ENCODE data around the gene ABI1. TPM values are rescaled to one million over a fixed set of nuclear protein-coding genes. Genes with fewer than 3 reads are reported as not detected.
"Not testable (repeated sequence)": the region's sequence is repeated elsewhere in the genome, so short reads cannot be mapped to it uniquely, and the experiment has no call there.

Gene ABI1
- total RNA-seq, 1 donor from 2014 or later = 43.1 TPM

- no peak for TF ChIP-seq EZH2phosphoT487 (IDR thresholded peaks at IDR 0.05)
- TF ChIP-seq CTCF (IDR thresholded peaks at IDR 0.05) = no peak
- no peak for TF ChIP-seq EZH2 (IDR thresholded peaks at IDR 0.05)
- H3K4me2 ChIP-seq = no peak overlapping the region
- no peaks in the 10 kb centered on the region for H3F3A ChIP-seq (ENCODE audit: low read depth)
- H2AFZ ChIP-seq (replicated peaks) = no peak overlapping the region
- H3K4me3 Mint-ChIP-seq = no peak overlapping the region
- H3K27ac ChIP-seq = no peak overlapping the region
- H3K27me3 ChIP-seq = no peaks in the 10 kb centered on the region
- H3K9me3 ChIP-seq (ENCODE audit: low read depth) = no peaks in the 10 kb centered on the region
- H3K4me1 Mint-ChIP-seq = no peaks in the 10 kb centered on the region
- H3K36me3 ChIP-seq = no peaks in the 10 kb centered on the region
- no peak overlapping the region for H3K27ac Mint-ChIP-seq
- no peaks in the 10 kb centered on the region for H3K9me3 Mint-ChIP-seq
- H3K9ac ChIP-seq = no peak overlapping the region
- no peaks in the 10 kb centered on the region for H3K36me3 Mint-ChIP-seq
- no peak overlapping the region for H3K4me3 ChIP-seq
- H3K79me2 ChIP-seq (ENCODE audit: low read depth) = no peaks in the 10 kb centered on the region
- H4K20me1 ChIP-seq (ENCODE audit: low read depth) = no peaks in the 10 kb centered on the region
- no peaks in the 10 kb centered on the region for H3K4me1 ChIP-seq
- H3K27me3 Mint-ChIP-seq (ENCODE audit: insufficient read depth, low read depth) = peaks cover 2% of the 10 kb centered on the region
- DNase-seq (ENCODE audit: low spot score) = no peak
Observed at GRCh38 chr10:26903431-26904217, 42.9 kb upstream of the ABI1 start.

DNA sequence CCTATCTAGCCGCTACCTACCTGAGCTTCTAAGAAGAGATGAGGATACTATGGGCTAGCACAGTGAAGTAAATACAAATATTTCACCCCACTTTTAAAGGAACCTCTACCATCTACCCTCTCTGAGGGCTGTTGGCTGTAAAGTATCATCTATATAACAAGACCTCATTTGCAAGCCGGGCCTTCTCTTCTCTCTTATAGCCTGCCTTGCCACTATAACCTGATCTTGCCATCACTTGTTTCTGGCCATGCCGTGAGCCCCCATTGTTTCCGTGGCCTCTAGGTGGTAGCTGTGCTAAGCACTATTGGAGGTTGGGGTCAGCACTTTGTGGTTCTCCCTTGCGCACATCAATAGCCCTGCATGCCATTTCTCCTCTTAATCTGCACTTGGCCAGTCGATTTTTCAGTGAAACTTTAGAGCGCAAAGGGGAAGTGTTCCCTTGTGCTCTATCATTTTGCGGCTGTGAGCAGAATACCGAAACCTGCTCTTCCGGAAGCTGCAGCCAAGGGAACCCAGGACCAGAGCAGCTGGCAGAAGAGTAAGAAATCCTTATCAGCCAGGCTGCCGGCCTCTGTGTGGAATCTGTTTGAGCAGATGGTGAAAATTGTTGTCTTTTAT is 31.7 kb upstream of the ABI1 start:
- not testable (repeated sequence) for H3K36me3 Mint-ChIP-seq; H3K36me3 ChIP-seq; H3K4me3 ChIP-seq; H3K27me3 ChIP-seq; H3K4me1 ChIP-seq; H3K79me2 ChIP-seq (ENCODE audit: low read depth); H3K4me3 Mint-ChIP-seq; H3F3A ChIP-seq (ENCODE audit: low read depth); DNase-seq (ENCODE audit: low spot score); H3K27me3 Mint-ChIP-seq (ENCODE audit: insufficient read depth, low read depth); H4K20me1 ChIP-seq (ENCODE audit: low read depth); H3K9ac ChIP-seq; H3K4me2 ChIP-seq; H3K4me1 Mint-ChIP-seq; H2AFZ ChIP-seq (replicated peaks); H3K9me3 Mint-ChIP-seq; H3K27ac ChIP-seq; H3K9me3 ChIP-seq (ENCODE audit: low read depth); H3K27ac Mint-ChIP-seq

DNA sequence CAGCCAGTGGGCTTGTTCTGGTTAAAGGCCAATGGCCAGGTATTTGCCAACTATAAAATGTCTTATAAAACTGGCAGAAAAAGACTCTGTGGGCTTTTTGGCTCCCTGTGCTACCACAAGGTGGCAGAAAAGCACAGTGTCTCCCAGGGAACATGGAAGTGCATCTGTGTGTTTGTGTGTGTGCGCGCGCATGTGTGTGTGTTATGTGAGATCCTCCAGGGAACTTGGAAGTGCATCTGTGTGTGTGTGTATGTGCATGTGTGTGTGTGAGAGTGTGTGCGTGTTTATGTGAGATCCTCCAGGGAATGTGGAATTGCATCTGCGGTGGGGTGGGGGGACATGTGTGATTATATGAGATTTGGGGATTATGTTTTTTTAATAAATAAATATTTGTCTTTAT is 30.2 kb upstream of the ABI1 start:
- Histone ChIP-seq H3K27ac (no peak overlapping the region), H3K9me3 (ENCODE audit: low read depth) (no peaks in the 10 kb centered on the region), H3K4me1 (no peaks in the 10 kb centered on the region), H2AFZ (replicated peaks) (no peak overlapping the region), H3K79me2 (ENCODE audit: low read depth) (no peaks in the 10 kb centered on the region), H3F3A (ENCODE audit: low read depth) (no peaks in the 10 kb centered on the region), H3K36me3 (no peaks in the 10 kb centered on the region), H3K4me2 (no peak overlapping the region), H3K4me3 (no peak overlapping the region), H4K20me1 (ENCODE audit: low read depth) (no peaks in the 10 kb centered on the region), H3K9ac (no peak overlapping the region), H3K27me3 (no peaks in the 10 kb centered on the region)
- Mint-ChIP-seq H3K27me3 (ENCODE audit: insufficient read depth, low read depth) (peaks cover 3% of the 10 kb centered on the region), H3K4me1 (peaks cover 3% of the 10 kb centered on the region), H3K9me3 (peaks cover 9% of the 10 kb centered on the region), H3K36me3 (no peaks in the 10 kb centered on the region), H3K4me3 (no peak overlapping the region), H3K27ac (no peak overlapping the region)
- TF ChIP-seq CTCF (IDR thresholded peaks at IDR 0.05) (peak; percentile 79), EZH2phosphoT487 (IDR thresholded peaks at IDR 0.05) (no peak), EZH2 (IDR thresholded peaks at IDR 0.05) (no peak)
- DNase-seq (ENCODE audit: low spot score) = peak; percentile 76

GRCh38 chr10:26887611-26888215 is 27.0 kb upstream of the ABI1 start:
- no peak overlapping the region for H3K27ac Mint-ChIP-seq
- H3K4me2 ChIP-seq = no peak overlapping the region
- TF ChIP-seq CTCF (IDR thresholded peaks at IDR 0.05) = no peak
- no peak for TF ChIP-seq EZH2phosphoT487 (IDR thresholded peaks at IDR 0.05)
- TF ChIP-seq EZH2 (IDR thresholded peaks at IDR 0.05) = no peak

More at GRCh38 chr10:26887611-26888215, 27.0 kb upstream of the ABI1 start:
- Histone ChIP-seq H4K20me1 (ENCODE audit: low read depth) (no peaks in the 10 kb centered on the region), H3K79me2 (ENCODE audit: low read depth) (no peaks in the 10 kb centered on the region), H3K4me1 (no peaks in the 10 kb centered on the region), H3K27ac (no peak overlapping the region), H3K9ac (no peak overlapping the region), H3K4me3 (no peak overlapping the region), H3K27me3 (peaks cover under 1% of the 10 kb centered on the region), H3K9me3 (ENCODE audit: low read depth) (no peaks in the 10 kb centered on the region), H2AFZ (replicated peaks) (no peak overlapping the region), H3F3A (ENCODE audit: low read depth) (no peaks in the 10 kb centered on the region), H3K36me3 (no peaks in the 10 kb centered on the region)
- H3K4me1 Mint-ChIP-seq = peaks cover 3% of the 10 kb centered on the region
- no peaks in the 10 kb centered on the region for H3K36me3 Mint-ChIP-seq
- DNase-seq (ENCODE audit: low spot score) = no peak
- H3K9me3 Mint-ChIP-seq = peaks cover 4% of the 10 kb centered on the region
- H3K4me3 Mint-ChIP-seq = no peak overlapping the region
- peaks cover 3% of the 10 kb centered on the region for H3K27me3 Mint-ChIP-seq (ENCODE audit: insufficient read depth, low read depth)
